GM12872 (cell line): Measurements from ENCODE around the gene PREB.

Source experiments
- CTCF ChIP-seq: IDR thresholded peaks from 3 replicates; pipeline ENCODE4 v1.5.1; 2011; ENCODE audit warnings: low read depth, mild to moderate bottlenecking, low read length, moderate library complexity; ENCODE audit not compliant: insufficient read depth

PREB gene

GRCh38 chr2:27159271-27159670, 24.8 kb upstream of the PREB start:
- TF ChIP-seq CTCF: no peak

- no peak for TF ChIP-seq CTCF
These were observed 24.0 kb upstream of the PREB start for GRCh38 chr2:27158468-27158867.

GRCh38 chr2:27155069-27155520, 20.7 kb upstream of the PREB start:
- no peak for TF ChIP-seq CTCF

- TF ChIP-seq CTCF: no peak
These were observed 20.1 kb upstream of the PREB start for GRCh38 chr2:27154488-27154887.

GRCh38 chr2:27152796-27153464, 18.5 kb upstream of the PREB start:
- no peak for TF ChIP-seq CTCF

GRCh38 chr2:27152102-27152795, 17.8 kb upstream of the PREB start:
- TF ChIP-seq CTCF: no peak

- no peak for TF ChIP-seq CTCF
These were observed 16.3 kb upstream of the PREB start for GRCh38 chr2:27150639-27151230.
